ENCODE results near the gene PIGL.

PIGL gene

GRCh38 chr17:16342979-16343378 lies 126.0 kb downstream of the PIGL start:
- in situ Hi-C loops (cut with MboI; ENCODE audit: low sequenced_read_pairs, unreplicated experiment) = no loop called here
- DNase-seq (ENCODE audit: low spot score) = no peak
- no peak for TF ChIP-seq CTCF (IDR thresholded peaks at IDR 0.05; ENCODE audit: borderline replicate concordance, control extremely low read depth, extremely low read depth, insufficient read depth, missing control alignments)

- DNase-seq (ENCODE audit: low spot score) = no peak
- in situ Hi-C loops (cut with MboI; ENCODE audit: low sequenced_read_pairs, unreplicated experiment) = no loop called here
- TF ChIP-seq CTCF (IDR thresholded peaks at IDR 0.05; ENCODE audit: borderline replicate concordance, control extremely low read depth, extremely low read depth, insufficient read depth, missing control alignments) = no peak
These were observed 126.6 kb downstream of the PIGL start for GRCh38 chr17:16343569-16343968.

GRCh38 chr17:16345565-16345964 lies 128.6 kb downstream of the PIGL start:
- in situ Hi-C loops (cut with MboI; ENCODE audit: low sequenced_read_pairs, unreplicated experiment) = no loop called here
- TF ChIP-seq CTCF (IDR thresholded peaks at IDR 0.05; ENCODE audit: borderline replicate concordance, control extremely low read depth, extremely low read depth, insufficient read depth, missing control alignments) = no peak
- DNase-seq (ENCODE audit: low spot score) = no peak

GRCh38 chr17:16346721-16347271 lies 129.8 kb downstream of the PIGL start:
- in situ Hi-C loops (cut with MboI; ENCODE audit: low sequenced_read_pairs, unreplicated experiment) = no loop called here
- TF ChIP-seq CTCF (IDR thresholded peaks at IDR 0.05; ENCODE audit: borderline replicate concordance, control extremely low read depth, extremely low read depth, insufficient read depth, missing control alignments) = no peak
- DNase-seq (ENCODE audit: low spot score) = no peak

- no peak for TF ChIP-seq CTCF (IDR thresholded peaks at IDR 0.05; ENCODE audit: borderline replicate concordance, control extremely low read depth, extremely low read depth, insufficient read depth, missing control alignments)
- in situ Hi-C loops (cut with MboI; ENCODE audit: low sequenced_read_pairs, unreplicated experiment) = no loop called here
- DNase-seq (ENCODE audit: low spot score) = no peak
These were observed 131.6 kb downstream of the PIGL start for GRCh38 chr17:16348586-16348985.

GRCh38 chr17:16349431-16349830 lies 132.4 kb downstream of the PIGL start:
- in situ Hi-C loops (cut with MboI; ENCODE audit: low sequenced_read_pairs, unreplicated experiment) = no loop called here
- TF ChIP-seq CTCF (IDR thresholded peaks at IDR 0.05; ENCODE audit: borderline replicate concordance, control extremely low read depth, extremely low read depth, insufficient read depth, missing control alignments) = no peak
- DNase-seq (ENCODE audit: low spot score) = no peak

- no peak for DNase-seq (ENCODE audit: low spot score)
- in situ Hi-C loops (cut with MboI; ENCODE audit: low sequenced_read_pairs, unreplicated experiment) = no loop called here
- no peak for TF ChIP-seq CTCF (IDR thresholded peaks at IDR 0.05; ENCODE audit: borderline replicate concordance, control extremely low read depth, extremely low read depth, insufficient read depth, missing control alignments)
These were observed 134.8 kb downstream of the PIGL start for GRCh38 chr17:16351831-16352230.

All from GM13976 (cell line).